HG03571 (cell line): ENCODE measurements around the gene VILL.
A peak's percentile ranks its signal among the peaks of the same experiment; 100 is the strongest.
"Not testable (repeated sequence)": the region's sequence is repeated elsewhere in the genome, so short reads cannot be mapped to it uniquely, and the experiment has no call there.

Experiments used
- ATAC-seq: cut with Tn5 transposase; IDR thresholded peaks from one replicate; pipeline ENCODE4 v1.9.1; 2021; ENCODE audit not compliant: unreplicated experiment

Gene VILL

GRCh38 chr3:37985637-37986320, 4.8 kb upstream of the VILL start:
- ATAC-seq, result no peak

GRCh38 chr3:37986479-37987314, 3.9 kb upstream of the VILL start:
- ATAC-seq, result no peak

GRCh38 chr3:37987315-37987697, 3.3 kb upstream of the VILL start:
- no peak for ATAC-seq

GRCh38 chr3:37987751-37988179, 2.8 kb upstream of the VILL start:
- ATAC-seq, result no peak

- not testable (repeated sequence) for ATAC-seq
Observed at GRCh38 chr3:37988376-37988775, 2.2 kb upstream of the VILL start.

- ATAC-seq, result no peak
Observed at GRCh38 chr3:37988931-37989525, 1.6 kb upstream of the VILL start.

GRCh38 chr3:37989821-37990480, 635 bp upstream of the VILL start:
- ATAC-seq, result no peak

GRCh38 chr3:37991109-37991508, 523 bp downstream of the VILL start:
- no peak for ATAC-seq

- ATAC-seq, result no peak
Observed at GRCh38 chr3:37991823-37992222, 1.2 kb downstream of the VILL start.

- ATAC-seq, result no peak
Observed at GRCh38 chr3:37992271-37993066, 1.9 kb downstream of the VILL start.

GRCh38 chr3:37993067-37993455, 2.5 kb downstream of the VILL start:
- ATAC-seq, result no peak

GRCh38 chr3:37993460-37993819, 2.9 kb downstream of the VILL start:
- ATAC-seq, result no peak

GRCh38 chr3:37993820-37994638, 3.4 kb downstream of the VILL start:
- ATAC-seq, result peak; percentile 57

- no peak for ATAC-seq
Observed at GRCh38 chr3:37994639-37994972, 4.0 kb downstream of the VILL start.

- ATAC-seq, result no peak
Observed at GRCh38 chr3:37995652-37996641, 5.4 kb downstream of the VILL start.

- ATAC-seq, result peak; percentile 47
Observed at GRCh38 chr3:37996785-37997301, 6.3 kb downstream of the VILL start.

GRCh38 chr3:37997342-37997741, 6.8 kb downstream of the VILL start:
- no peak for ATAC-seq

- ATAC-seq, result no peak
Observed at GRCh38 chr3:37997791-37998370, 7.3 kb downstream of the VILL start.
